HG02885 (cell line): ENCODE results near the gene LY6G5C.

ENCODE experiments used
- ATAC-seq: cut with Tn5 transposase; IDR thresholded peaks from one replicate; pipeline ENCODE4 v1.9.1; 2021; ENCODE audit warnings: mild to moderate bottlenecking; ENCODE audit not compliant: unreplicated experiment, poor library complexity

The LY6G5C gene

GRCh38 chr6:31643818-31644454 is 36.9 kb downstream of the LY6G5C start:
- ATAC-seq, result no peak

- ATAC-seq, result no peak
Observed at GRCh38 chr6:31642798-31643570, 37.9 kb downstream of the LY6G5C start.

GRCh38 chr6:31641370-31641769 is 39.5 kb downstream of the LY6G5C start:
- no peak for ATAC-seq

GRCh38 chr6:31640612-31641011 is 40.3 kb downstream of the LY6G5C start:
- no peak for ATAC-seq

- ATAC-seq, result no peak
Observed at GRCh38 chr6:31639449-31639861, 41.4 kb downstream of the LY6G5C start.

GRCh38 chr6:31639043-31639442 is 41.8 kb downstream of the LY6G5C start:
- no peak for ATAC-seq

GRCh38 chr6:31636698-31637596 is 43.9 kb downstream of the LY6G5C start:
- ATAC-seq, result no peak

GRCh38 chr6:31634969-31635575 is 45.8 kb downstream of the LY6G5C start:
- no peak for ATAC-seq

- no peak for ATAC-seq
Observed at GRCh38 chr6:31634131-31634530, 46.7 kb downstream of the LY6G5C start.

GRCh38 chr6:31633447-31633846 is 47.4 kb downstream of the LY6G5C start:
- no peak for ATAC-seq

- no peak for ATAC-seq
Observed at GRCh38 chr6:31632279-31632946, 48.5 kb downstream of the LY6G5C start.

- no peak for ATAC-seq
Observed at GRCh38 chr6:31631681-31632278, 49.1 kb downstream of the LY6G5C start.

- no peak for ATAC-seq
Observed at GRCh38 chr6:31631209-31631608, 49.7 kb downstream of the LY6G5C start.

- no peak for ATAC-seq
Observed at GRCh38 chr6:31630177-31630934, 50.5 kb downstream of the LY6G5C start.

- no peak for ATAC-seq
Observed at GRCh38 chr6:31629014-31629413, 51.9 kb downstream of the LY6G5C start.

- ATAC-seq, result no peak
Observed at GRCh38 chr6:31627690-31628287, 53.1 kb downstream of the LY6G5C start.

GRCh38 chr6:31626952-31627351 is 53.9 kb downstream of the LY6G5C start:
- ATAC-seq, result no peak
